ENCODE measurements around the gene NIPAL4.

DNA sequence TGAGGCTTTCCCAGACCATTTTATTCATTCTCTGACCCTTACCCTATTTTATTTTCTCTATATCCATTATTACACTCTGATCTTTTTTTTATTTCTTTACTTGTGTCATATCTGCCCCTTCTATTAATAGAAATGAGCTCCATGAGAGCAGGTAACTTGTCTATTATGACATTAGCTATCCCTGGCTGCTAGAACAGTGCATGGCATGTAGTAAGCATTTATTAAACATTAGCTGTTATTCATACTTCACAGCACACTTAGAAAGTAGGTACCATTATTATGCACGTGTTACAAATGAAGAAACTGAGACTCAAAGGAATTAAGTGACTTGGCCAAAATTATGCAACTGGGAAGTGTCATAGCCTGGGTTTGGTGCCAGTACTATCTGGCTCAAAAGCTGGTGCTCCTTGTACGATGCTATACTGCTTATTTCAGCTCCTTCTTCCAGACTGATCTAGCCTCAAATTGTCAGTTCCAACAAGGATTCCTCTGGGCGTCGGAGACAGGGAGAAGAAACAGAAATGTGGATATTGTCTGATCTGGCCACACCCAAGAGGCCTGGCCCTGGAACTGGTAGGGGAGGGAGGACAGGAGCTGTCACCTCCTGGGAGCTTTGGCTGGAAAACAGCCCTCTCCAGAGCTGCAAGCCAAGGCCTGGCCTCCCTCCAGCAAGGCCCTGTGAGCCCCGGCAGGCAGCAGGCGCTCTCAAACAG lies 10.8 kb upstream of the NIPAL4 start:
- TF ChIP-seq, protein P1, sequence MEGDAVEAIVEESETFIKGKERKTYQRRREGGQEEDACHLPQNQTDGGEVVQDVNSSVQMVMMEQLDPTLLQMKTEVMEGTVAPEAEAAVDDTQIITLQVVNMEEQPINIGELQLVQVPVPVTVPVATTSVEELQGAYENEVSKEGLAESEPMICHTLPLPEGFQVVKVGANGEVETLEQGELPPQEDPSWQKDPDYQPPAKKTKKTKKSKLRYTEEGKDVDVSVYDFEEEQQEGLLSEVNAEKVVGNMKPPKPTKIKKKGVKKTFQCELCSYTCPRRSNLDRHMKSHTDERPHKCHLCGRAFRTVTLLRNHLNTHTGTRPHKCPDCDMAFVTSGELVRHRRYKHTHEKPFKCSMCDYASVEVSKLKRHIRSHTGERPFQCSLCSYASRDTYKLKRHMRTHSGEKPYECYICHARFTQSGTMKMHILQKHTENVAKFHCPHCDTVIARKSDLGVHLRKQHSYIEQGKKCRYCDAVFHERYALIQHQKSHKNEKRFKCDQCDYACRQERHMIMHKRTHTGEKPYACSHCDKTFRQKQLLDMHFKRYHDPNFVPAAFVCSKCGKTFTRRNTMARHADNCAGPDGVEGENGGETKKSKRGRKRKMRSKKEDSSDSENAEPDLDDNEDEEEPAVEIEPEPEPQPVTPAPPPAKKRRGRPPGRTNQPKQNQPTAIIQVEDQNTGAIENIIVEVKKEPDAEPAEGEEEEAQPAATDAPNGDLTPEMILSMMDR (IDR thresholded peaks at IDR 0.05), result no peak
- TF ChIP-seq SIN3A (IDR thresholded peaks at IDR 0.05; ENCODE audit: borderline replicate concordance, insufficient read depth, low read depth, low read length), result no peak
- no peak for TF ChIP-seq POLR2AphosphoS5 (IDR thresholded peaks at IDR 0.05; ENCODE audit: low read depth, low read length)
